Suprapubic skin (tissue), 4 donors: ENCODE data around the gene CPNE2. TPM values are rescaled to one million over a fixed set of nuclear protein-coding genes. Genes with fewer than 3 reads are reported as not detected.
"Not testable (repeated sequence)": the region's sequence is repeated elsewhere in the genome, so short reads cannot be mapped to it uniquely, and the experiment has no call there.

Experiments
- DNase-seq, 2 donors: peaks; one replicate each; pipeline ENCODE4 v3.0.0-alpha.2; 2019; ENCODE audit warnings: low spot score in 2 of 2
- H3K27ac ChIP-seq: fragments of 200-600 bp; sonication (generic); one replicate; pipeline ENCODE4 v1.5.1; 2019
- H3K27me3 ChIP-seq: fragments of 200-600 bp; sonication (generic); one replicate; pipeline ENCODE4 v1.5.1; 2019
- H3K36me3 ChIP-seq: fragments of 200-600 bp; sonication (generic); one replicate; pipeline ENCODE4 v1.5.1; 2019
- H3K4me1 ChIP-seq: fragments of 200-600 bp; sonication (generic); one replicate; pipeline ENCODE4 v1.5.1; 2019
- H3K4me3 ChIP-seq: fragments of 200-600 bp; sonication (generic); one replicate; pipeline ENCODE4 v1.5.1; 2019; ENCODE audit warnings: mild to moderate bottlenecking
- H3K9me3 ChIP-seq: fragments of 200-600 bp; sonication (generic); one replicate; pipeline ENCODE4 v1.5.1; 2019
- CTCF ChIP-seq, 2 donors: fragments of 200-600 bp in 1 of 2; fragments of 450-650 bp in 1 of 2; sonication (generic) in 1 of 2; IDR thresholded peaks; one replicate each; pipeline ENCODE4 v1.5.1; 2016 to 2019; ENCODE audit warnings: antibody characterized with exemption in 2 of 2, mild to moderate bottlenecking in 1 of 2, moderate library complexity in 1 of 2
- EP300 ChIP-seq: sonication (generic); formaldehyde crosslinking; IDR thresholded peaks from one replicate; pipeline ENCODE4 v1.6.1; 2017; ENCODE audit warnings: antibody characterized with exemption
- POLR2A ChIP-seq, 2 donors: fragments of 450-650 bp; IDR thresholded peaks; one replicate each; pipeline ENCODE4 v1.6.1; 2017; ENCODE audit warnings: antibody characterized with exemption in 2 of 2, mild to moderate bottlenecking in 2 of 2, moderate library complexity in 2 of 2
- POLR2AphosphoS5 ChIP-seq, 3 donors: sonication (generic); formaldehyde crosslinking; IDR thresholded peaks; one replicate each; pipeline ENCODE4 v1.6.1; 2017; ENCODE audit warnings: antibody characterized with exemption in 3 of 3
- WGBS: methylation state at CpG from one replicate; pipeline ENCODE4 v1.1.5; 2018; 5-methylcytosine and 5-hydroxymethylcytosine counted together
- total RNA-seq, 4 donors: library from RNA; depleted of rRNA; stranded (reverse); fragments of >200 nt; gene quantifications; one replicate each; pipeline ENCODE4 v1.1.0, GENCODE V29; 2016

The CPNE2 gene
- total RNA-seq, 4 donors from 2014 or later, result 12.7 to 23.1 (median 15.7) TPM

- Histone ChIP-seq H3K27me3 (no peaks in the 10 kb centered on the region), H3K36me3 (no peaks in the 10 kb centered on the region), H3K27ac (no peak overlapping the region), H3K4me3 (no peak overlapping the region), H3K4me1 (no peaks in the 10 kb centered on the region), H3K9me3 (no peaks in the 10 kb centered on the region)
- DNase-seq, result no peak
- TF ChIP-seq EP300, result no peak
- TF ChIP-seq POLR2A (IDR thresholded peaks at IDR 0.05), result no peak
- TF ChIP-seq CTCF (IDR thresholded peaks at IDR 0.05), result no peak
- no peak for TF ChIP-seq POLR2AphosphoS5 (IDR thresholded peaks at IDR 0.05)
- WGBS, result 82% methylated on average over 9 of the region's 9 CpGs
These were observed 15.0 kb downstream of the CPNE2 start for GRCh38 chr16:57107321-57107922.

DNA sequence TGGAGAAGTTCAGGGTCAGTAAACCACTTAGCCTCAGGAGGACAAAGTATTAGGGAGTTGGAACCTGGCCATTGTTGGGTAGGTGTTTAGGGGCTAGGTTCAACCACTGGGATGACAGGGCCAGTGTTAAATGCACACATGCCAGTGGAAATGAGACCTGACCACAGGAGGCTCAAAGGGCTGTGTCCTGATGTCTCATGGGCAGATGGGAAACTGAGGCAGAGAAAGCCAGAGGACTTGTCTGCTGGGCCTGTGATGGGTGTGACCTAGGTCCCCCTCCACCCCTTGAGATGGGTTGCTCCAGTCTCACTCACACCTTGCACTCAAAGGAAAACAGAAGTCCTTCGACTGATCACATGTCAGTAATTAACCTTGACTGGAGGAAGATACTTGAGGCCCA lies 16.0 kb downstream of the CPNE2 start:
- no peak overlapping the region for H3K27ac ChIP-seq
- no peaks in the 10 kb centered on the region for H3K4me1 ChIP-seq
- WGBS, result 93% methylated on average over 1 of the region's 1 CpG
- no peak for DNase-seq
- H3K27me3 ChIP-seq, result no peaks in the 10 kb centered on the region
- no peak overlapping the region for H3K4me3 ChIP-seq
- TF ChIP-seq EP300 (no peak), POLR2AphosphoS5 (IDR thresholded peaks at IDR 0.05) (no peak), CTCF (IDR thresholded peaks at IDR 0.05) (no peak), POLR2A (IDR thresholded peaks at IDR 0.05) (no peak)
- no peaks in the 10 kb centered on the region for H3K9me3 ChIP-seq
- H3K36me3 ChIP-seq, result peaks cover 3% of the 10 kb centered on the region

GRCh38 chr16:57109259-57110105 lies 17.1 kb downstream of the CPNE2 start:
- not testable (repeated sequence) for H3K27ac ChIP-seq, H3K27me3 ChIP-seq, DNase-seq, H3K9me3 ChIP-seq, H3K4me3 ChIP-seq, H3K4me1 ChIP-seq
- peaks cover 14% of the 10 kb centered on the region for H3K36me3 ChIP-seq
- 90% methylated on average over 10 of the region's 10 CpGs for WGBS

DNA sequence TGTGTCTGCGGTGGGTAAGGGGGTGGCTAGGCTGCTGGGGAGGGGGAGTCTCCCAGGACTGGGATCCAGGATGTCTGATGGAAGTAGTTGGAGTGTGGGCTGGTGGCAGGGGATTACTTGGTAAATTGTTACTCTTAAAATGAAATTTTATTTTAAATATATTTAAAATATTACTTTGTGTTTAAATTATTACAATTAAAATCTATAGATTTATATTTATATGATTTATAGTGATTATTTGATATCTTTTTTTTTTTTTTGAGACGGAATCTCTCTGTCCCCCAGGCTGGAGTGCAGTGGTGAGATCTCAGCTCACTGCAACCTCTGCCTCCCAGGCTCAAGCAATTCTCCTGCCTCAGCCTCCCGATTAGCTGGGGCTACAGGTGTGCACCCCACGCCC lies 18.6 kb downstream of the CPNE2 start:
- Histone ChIP-seq H3K9me3 (no peaks in the 10 kb centered on the region), H3K36me3 (peaks cover 15% of the 10 kb centered on the region), H3K4me3 (no peak overlapping the region), H3K27me3 (no peaks in the 10 kb centered on the region), H3K27ac (no peak overlapping the region), H3K4me1 (peaks cover 3% of the 10 kb centered on the region)
- 92% methylated on average over 4 of the region's 4 CpGs for WGBS
- DNase-seq, result no peak
- no peak for TF ChIP-seq EP300
- TF ChIP-seq CTCF (IDR thresholded peaks at IDR 0.05), result no peak
- TF ChIP-seq POLR2A (IDR thresholded peaks at IDR 0.05), result no peak
- no peak for TF ChIP-seq POLR2AphosphoS5 (IDR thresholded peaks at IDR 0.05)

DNA sequence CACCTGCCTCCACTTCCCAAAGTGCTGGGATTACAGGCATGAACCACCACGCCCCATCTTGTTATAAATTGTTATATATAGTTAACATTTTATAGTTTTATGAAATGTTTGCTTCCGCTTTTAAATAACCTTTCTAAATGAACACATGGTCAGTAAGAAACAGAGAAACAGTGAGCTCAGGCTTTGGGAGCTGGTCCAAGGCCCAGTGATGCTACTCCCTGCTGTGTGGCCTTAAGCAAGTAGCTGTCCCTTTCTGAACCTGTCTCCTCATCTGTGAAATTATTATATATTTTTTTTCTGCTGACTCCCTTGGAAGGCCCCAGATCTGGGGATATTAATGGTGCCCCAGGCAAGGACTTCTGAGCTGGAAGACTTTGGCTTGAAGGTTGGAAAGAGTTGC lies 19.0 kb downstream of the CPNE2 start:
- no peak for DNase-seq
- 95% methylated on average over 2 of the region's 2 CpGs for WGBS
- H3K4me3 ChIP-seq, result no peak overlapping the region
- no peak overlapping the region for H3K27ac ChIP-seq
- peaks cover 4% of the 10 kb centered on the region for H3K4me1 ChIP-seq
- H3K9me3 ChIP-seq, result no peaks in the 10 kb centered on the region
- H3K27me3 ChIP-seq, result no peaks in the 10 kb centered on the region
- H3K36me3 ChIP-seq, result peaks cover 16% of the 10 kb centered on the region
- no peak for TF ChIP-seq POLR2A (IDR thresholded peaks at IDR 0.05)
- TF ChIP-seq CTCF (IDR thresholded peaks at IDR 0.05), result no peak
- no peak for TF ChIP-seq POLR2AphosphoS5 (IDR thresholded peaks at IDR 0.05)
- no peak for TF ChIP-seq EP300
